Bone marrow (tissue), 2 donors: ENCODE data around the gene LRRC4C.

Source experiments
- DNase-seq, 2 donors: peaks; one replicate each; lab custom pipeline; 2025; lab: John Stamatoyannopoulos, UW

Gene LRRC4C

GRCh38 chr11:41323446-41323845 is 136.0 kb downstream of the LRRC4C start:
- DNase-seq: no peak

GRCh38 chr11:41320653-41321052 is 138.8 kb downstream of the LRRC4C start:
- DNase-seq: no peak

DNA sequence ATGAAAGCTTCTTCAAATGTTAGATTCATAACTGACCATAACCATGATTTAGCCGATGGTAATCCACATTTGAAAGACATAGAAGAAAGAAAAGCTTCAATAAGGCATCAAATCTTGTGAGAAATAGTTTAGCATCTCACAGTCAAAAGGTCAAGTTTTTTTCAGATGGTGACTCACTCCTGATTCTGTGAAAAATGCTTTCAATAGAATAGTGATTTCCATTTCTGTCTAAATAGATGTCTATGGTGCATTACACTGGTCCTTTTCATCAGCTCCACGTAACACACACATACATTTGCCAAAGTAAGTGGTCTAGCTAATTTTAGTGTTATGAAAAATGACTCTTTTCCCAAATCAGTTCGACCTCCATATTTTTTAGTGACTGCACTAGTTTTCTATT is 139.2 kb downstream of the LRRC4C start:
- DNase-seq: no peak

DNA sequence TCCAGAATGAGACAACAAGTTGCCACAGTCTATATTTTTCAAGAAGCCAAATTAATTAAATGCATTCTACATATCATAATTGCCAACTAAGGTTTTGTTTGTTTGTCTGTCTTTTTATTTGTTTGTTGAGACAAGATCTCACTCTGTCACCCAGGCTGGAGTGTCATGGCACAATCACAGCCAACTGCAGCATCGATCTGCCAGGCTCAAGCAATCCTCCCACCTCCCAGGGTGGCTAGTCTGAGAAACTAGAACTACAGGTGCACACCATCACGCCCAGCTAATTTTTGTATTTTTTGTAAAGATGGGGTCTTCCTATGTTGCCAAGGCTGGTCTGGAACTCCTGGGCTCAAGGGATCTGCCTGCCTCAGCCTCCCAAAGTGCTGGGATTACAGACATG is 140.0 kb downstream of the LRRC4C start:
- no peak for DNase-seq

GRCh38 chr11:41316751-41317150 is 142.7 kb downstream of the LRRC4C start:
- DNase-seq: no peak

DNA sequence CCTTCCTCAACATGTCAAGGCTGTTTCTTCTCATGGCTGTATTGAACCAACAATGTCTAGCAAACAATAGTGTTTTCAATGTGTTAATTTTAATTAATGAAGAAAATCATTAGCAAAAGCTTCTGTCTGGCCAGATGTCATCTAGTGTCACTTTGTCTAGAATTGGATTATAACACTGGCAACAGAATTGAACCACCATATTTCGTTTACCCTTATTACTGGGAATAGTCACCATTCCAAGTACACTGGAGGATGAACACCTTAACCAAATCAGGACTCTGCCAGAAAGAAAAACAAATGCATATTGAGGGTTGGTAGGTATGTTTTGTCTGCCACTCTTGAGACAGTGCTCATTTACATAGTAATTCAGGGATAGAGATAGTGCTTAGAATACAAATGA is 146.2 kb downstream of the LRRC4C start:
- DNase-seq: no peak

- no peak for DNase-seq
Measured at GRCh38 chr11:41309716-41310115, 149.7 kb downstream of the LRRC4C start.

DNA sequence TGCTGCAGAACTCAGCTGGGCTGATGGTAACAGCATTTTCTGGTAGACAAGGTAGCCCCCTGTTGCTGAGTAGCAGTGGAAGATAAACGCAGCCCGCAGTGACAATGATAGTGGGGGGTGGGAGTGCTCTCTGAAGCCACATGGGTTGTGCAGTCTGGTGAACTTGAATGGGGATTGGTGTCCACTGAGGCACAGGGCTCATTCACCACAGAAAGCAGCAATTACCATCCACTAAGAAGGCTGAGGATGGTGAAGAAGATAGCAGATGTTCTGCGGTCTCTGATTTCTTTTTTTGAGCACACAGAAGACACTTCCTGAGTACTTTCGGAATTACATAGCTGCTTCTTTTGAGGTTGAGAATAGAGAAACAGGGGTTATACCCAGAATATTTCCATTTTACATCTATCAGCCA is 150.3 kb downstream of the LRRC4C start:
- DNase-seq: no peak

- DNase-seq: no peak
Measured at GRCh38 chr11:41308286-41308685, 151.2 kb downstream of the LRRC4C start.

DNA sequence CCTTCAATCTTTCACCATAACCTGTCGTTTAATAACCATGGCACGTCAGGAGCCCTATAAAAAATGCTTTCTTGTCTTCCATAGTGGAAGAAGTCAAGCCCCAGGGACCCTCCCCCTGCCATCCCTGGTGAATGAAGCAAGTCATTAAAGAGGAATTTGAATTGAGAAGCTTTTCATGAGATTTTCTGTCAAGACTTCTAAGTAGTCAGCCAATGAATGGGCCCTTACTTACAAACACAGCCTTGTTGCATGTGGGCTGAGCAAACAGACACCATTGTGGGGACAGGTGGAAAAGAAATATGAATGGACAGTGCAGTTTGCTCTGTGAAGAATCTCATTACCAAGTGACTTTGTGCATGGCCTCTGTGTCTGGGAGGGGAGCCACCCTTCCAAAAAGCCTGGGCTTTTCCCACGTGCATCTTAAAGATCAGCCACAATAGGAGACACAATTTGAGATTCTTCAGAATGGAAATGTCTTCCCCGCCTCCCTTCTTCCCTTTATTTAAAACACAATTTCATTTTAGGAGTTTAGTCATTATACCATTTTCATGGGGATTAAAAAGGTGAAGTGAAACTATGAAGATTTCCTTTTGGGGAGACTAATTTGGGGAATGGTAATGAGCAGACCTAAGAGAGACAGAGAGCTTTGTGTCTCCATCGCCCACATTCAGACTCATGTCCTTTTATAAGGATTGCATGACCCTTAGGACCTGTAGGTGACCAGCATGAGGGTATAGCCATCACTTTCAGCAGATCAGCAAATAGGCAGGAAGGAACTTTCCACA is 152.0 kb downstream of the LRRC4C start:
- DNase-seq: no peak

GRCh38 chr11:41306431-41306830 is 153.0 kb downstream of the LRRC4C start:
- DNase-seq: no peak

DNA sequence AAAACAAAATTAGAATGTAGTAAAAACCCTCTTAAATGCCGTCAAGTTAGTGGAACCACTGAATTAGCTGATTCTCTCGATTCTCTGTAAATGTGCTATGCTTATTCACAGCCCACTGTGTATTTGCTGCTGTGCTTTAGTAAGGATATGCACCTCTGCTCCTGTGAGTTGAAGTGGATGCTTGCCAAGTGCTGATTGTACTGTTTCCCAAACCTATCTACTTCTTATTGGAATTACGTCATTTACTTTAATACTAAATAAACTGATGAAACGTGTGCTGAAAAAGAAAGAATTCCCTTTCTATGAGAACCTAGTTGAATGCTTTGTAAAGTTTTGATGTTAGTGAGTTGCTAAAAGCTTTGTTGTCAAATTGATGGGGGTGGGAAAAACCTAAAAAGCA is 158.4 kb downstream of the LRRC4C start:
- no peak for DNase-seq

DNA sequence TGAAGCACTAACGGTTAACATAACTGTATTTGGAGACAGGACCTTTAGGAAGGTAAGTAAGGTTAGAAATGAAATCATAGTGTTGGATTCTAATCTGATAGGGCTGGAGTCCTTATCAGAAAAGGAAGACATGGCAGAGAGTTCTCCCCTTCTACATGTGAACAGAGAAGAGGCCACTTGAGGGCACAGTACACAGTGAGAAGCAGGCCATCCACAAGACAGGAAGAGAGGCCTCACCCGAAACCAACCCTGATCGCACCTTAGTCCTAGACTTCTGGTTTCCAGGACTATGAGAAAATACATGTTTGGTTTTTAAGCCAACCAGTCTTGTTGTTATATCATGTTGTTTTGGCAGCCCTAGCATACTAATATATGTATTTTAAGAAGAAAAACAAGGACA is 170.0 kb downstream of the LRRC4C start:
- no peak for DNase-seq

DNA sequence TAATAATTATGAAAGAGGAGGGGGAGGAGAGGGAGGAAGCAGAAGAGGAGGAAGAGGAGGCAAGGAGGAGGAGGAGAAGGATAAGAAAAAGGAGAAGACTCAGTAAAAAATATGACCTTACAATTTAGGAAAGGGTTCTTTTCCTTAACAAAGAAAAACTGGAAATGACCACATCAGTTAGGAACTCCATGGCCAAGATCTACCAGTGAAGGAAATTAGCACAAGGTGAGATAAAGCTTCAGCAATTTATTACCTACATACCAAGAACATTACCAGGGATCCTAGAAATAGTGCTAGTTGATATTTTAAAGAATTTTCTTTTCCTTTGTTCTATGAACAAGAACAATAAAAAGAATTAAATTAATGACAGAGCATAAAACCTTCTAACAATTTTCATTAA is 172.7 kb downstream of the LRRC4C start:
- no peak for DNase-seq

DNA sequence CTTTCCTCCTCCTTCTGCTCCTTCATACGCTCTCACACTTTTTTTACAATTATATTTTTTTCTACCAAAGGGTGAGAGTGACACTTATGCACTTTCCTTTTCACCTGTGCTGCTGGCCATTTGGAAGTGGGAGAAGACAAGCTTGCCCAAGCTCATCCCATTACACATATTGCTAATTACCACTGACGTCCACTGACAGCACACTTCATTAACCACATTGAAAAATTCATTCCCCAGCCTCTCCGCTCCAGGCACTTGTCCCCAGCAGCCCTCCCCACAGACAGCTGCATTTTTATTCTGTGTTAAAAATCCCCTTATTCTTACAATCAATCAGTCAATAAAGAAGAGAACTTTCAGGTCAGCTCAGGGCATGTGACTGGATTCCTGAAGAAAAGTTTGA is 175.1 kb downstream of the LRRC4C start:
- no peak for DNase-seq

DNA sequence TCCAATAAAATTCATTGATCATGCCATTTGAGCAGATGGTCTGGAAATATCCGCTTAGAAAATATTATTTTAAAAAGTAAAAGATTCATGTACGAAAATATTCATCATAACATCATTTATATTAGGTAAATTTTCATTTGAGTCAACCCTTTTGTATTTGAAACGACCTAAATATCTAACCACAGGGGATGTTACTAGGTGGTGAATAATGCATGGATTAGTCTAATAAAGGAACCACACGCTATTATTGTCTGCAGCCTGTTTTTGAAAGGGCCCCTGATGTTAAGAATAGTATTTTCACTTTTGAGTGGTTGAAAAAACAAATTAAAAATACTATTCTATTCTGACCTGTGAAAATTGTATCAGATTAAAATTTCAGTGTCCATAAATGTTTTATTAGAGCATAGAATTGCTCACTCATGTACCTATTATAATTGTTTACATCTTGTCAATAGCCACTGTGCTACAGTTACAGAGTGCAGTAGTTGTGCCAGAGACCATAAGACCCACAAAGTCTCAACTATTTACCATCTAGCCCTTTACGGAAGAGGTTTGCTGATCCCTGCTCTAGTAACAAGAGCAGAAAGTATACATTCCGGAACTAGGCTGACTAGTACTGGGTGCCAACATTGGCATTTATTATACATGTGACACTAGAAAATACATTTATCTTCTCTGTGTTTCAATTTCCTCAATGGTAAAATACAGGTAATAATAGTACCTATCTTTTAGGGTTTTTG is 176.1 kb downstream of the LRRC4C start:
- no peak for DNase-seq

GRCh38 chr11:41282395-41282794 is 177.1 kb downstream of the LRRC4C start:
- no peak for DNase-seq

GRCh38 chr11:41281131-41281742 is 178.2 kb downstream of the LRRC4C start:
- no peak for DNase-seq

GRCh38 chr11:41274831-41275230 is 184.6 kb downstream of the LRRC4C start:
- DNase-seq: no peak

GRCh38 chr11:41273908-41274307 is 185.5 kb downstream of the LRRC4C start:
- no peak for DNase-seq

DNA sequence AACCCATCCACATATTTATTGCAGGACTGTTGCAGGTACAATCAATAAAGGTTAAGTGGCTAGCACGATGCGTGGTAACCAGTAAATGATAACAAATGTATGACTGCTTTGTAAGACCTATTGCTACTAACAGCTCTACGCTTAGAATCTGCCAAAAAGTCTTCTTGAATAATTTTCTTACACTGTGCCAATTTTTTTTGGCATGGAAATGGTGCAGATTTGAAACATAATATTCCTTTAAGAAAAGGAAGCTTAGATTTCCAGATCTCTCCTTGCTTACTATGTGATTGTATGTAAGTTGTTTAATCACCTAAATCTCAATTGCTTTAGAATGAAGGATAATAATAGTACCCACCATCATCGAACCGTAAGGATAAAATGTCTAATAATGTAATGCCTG is 192.0 kb downstream of the LRRC4C start:
- no peak for DNase-seq

DNA sequence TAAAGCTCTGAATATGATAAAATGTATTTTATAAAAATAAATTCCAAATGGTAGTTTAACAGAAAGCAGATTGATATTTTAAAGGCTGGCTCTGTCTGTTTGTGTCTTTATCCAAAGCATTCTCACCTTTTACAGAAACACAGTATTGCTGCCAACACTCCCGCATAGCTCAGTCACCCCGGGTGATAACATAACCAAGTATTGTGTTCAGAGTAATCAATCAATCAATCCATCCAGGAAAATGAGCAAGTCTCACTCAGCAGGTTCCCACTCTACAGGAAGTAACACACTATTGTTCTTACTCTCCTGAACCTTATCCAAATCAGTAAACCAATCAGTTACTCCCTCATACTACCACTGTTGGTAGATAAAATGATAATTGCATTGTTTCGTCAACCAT is 203.4 kb downstream of the LRRC4C start:
- DNase-seq: no peak

- DNase-seq: no peak
Measured at GRCh38 chr11:41254966-41255365, 204.5 kb downstream of the LRRC4C start.
